K562 (cell line): ENCODE results near the gene GPR179. TPM values are rescaled to one million over a fixed set of nuclear protein-coding genes. Genes with fewer than 3 reads are reported as not detected.

Source experiments
- ATAC-seq: fragments of 200-7000 bp; cut with Tn5 transposase; 3 replicates; pipeline ENCODE4 v1.9.1; 2020; ENCODE audit warnings: moderate library complexity
- BruUV-seq: library from RNA; stranded (reverse); fragments of 400-500 nt; replicated peaks from 2 replicates; lab custom pipeline; 2021; lab: Mats Ljungman, UMichigan
- CTCF ChIA-PET: fragments of 300-600 bp; formaldehyde crosslinking; extraction: SDS; loops from one replicate; lab custom pipeline; 2021; ENCODE audit warnings: low intra/inter-chr PET ratio; lab: Yijun Ruan, JAX
- POLR2A ChIA-PET: fragments of 300-600, 350-650 bp; sonication (Branson Sonifier 250); formaldehyde crosslinking; extraction: SDS; loops from one replicate; lab custom pipeline; 2021; ENCODE audit warnings: antibody characterized with exemption, inconsistent platforms; lab: Yijun Ruan, JAX
- DNase-seq, 4 experiments: peaks; one replicate each; pipeline versions ENCODE4 v3.0.0 to v3.0.0-alpha.2; 2011 to 2018; ENCODE audit warnings: low spot score in 3 of 4, mixed read lengths in 3 of 4; ENCODE audit errors: extremely low read depth in 1 of 4
- FAIRE-seq: peaks from 2 replicates; lab custom pipeline; 2011; peaks lifted over from hg19 to GRCh38; lab: Jason Lieb, UNC
- H2AFZ ChIP-seq: 2 replicates; pipeline ENCODE4 v1.6.0; 2011; ENCODE audit warnings: low read depth, low read length, control low read depth, inconsistent platforms
- H3K27ac ChIP-seq: fragments of 200-600 bp; 3 replicates; pipeline ENCODE4 v1.8.0; 2011; ENCODE audit warnings: low read depth, mild to moderate bottlenecking, control low read depth, inconsistent platforms, low read length, moderate library complexity, mixed read lengths; ENCODE audit errors: extremely low read depth
- H3K27me3 ChIP-seq, 2 experiments: fragments of 300-600 bp in 1 of 2; 2 replicates in 1 of 2; 3 replicates in 1 of 2; pipeline versions ENCODE4 v1.6.0 to v1.8.0; 2011; ENCODE audit warnings: inconsistent platforms in 2 of 2, low read length in 2 of 2, mild to moderate bottlenecking in 1 of 2, mixed read lengths in 1 of 2, moderate library complexity in 1 of 2; ENCODE audit not compliant: control insufficient read depth in 2 of 2, insufficient read depth in 2 of 2
- H3K36me3 ChIP-seq: fragments of 300-600 bp; 3 replicates; pipeline ENCODE4 v1.8.0; 2011; ENCODE audit warnings: mild to moderate bottlenecking, low read length, inconsistent platforms; ENCODE audit not compliant: control insufficient read depth, insufficient read depth
- H3K4me1 ChIP-seq, 2 experiments: fragments of 200-600 bp in 1 of 2; replicated peaks in 1 of 2; 2 replicates in 1 of 2; 3 replicates in 1 of 2; pipeline versions ENCODE4 v1.5.1 to v1.8.0; 2011; ENCODE audit warnings: inconsistent platforms in 2 of 2, low read length in 2 of 2, mild to moderate bottlenecking in 1 of 2, mixed read lengths in 1 of 2, moderate library complexity in 1 of 2; ENCODE audit not compliant: control insufficient read depth in 2 of 2, insufficient read depth in 2 of 2
- H3K4me2 ChIP-seq: 2 replicates; pipeline ENCODE4 v1.6.1; 2011; ENCODE audit warnings: low read length, control low read depth, inconsistent platforms, mixed read lengths; ENCODE audit not compliant: insufficient read depth
- H3K4me3 ChIP-seq: fragments of 200-600 bp; sonication (generic), shearing (Covaris generic); 2 replicates; pipeline ENCODE4 v1.5.1; 2016; ENCODE audit warnings: control low read depth, inconsistent platforms
- H3K79me2 ChIP-seq: fragments of 200-600 bp; 3 replicates; pipeline ENCODE4 v1.8.0; 2011; ENCODE audit warnings: low read length, inconsistent platforms; ENCODE audit not compliant: control insufficient read depth, insufficient read depth
- H3K9ac ChIP-seq, 2 experiments: 2 replicates each; pipeline versions ENCODE4 v1.6.0 to v1.6.1; 2011; ENCODE audit warnings: low read depth in 2 of 2, low read length in 2 of 2, control low read depth in 1 of 2, inconsistent platforms in 1 of 2, mild to moderate bottlenecking in 1 of 2, mixed read lengths in 1 of 2; ENCODE audit not compliant: insufficient read depth in 1 of 2
- H3K9me1 ChIP-seq: one replicate; pipeline ENCODE4 v1.6.0; 2011; ENCODE audit warnings: inconsistent platforms, mild to moderate bottlenecking, low read length, moderate library complexity; ENCODE audit not compliant: control insufficient read depth, insufficient read depth
- H3K9me3 ChIP-seq: replicated peaks from 2 replicates; pipeline ENCODE4 v1.5.1; 2011; ENCODE audit warnings: low read depth, low read length, inconsistent platforms; ENCODE audit not compliant: control insufficient read depth, insufficient read depth
- H4K20me1 ChIP-seq: replicated peaks from 2 replicates; pipeline ENCODE4 v1.6.1; 2011; ENCODE audit warnings: low read length, inconsistent platforms, mixed read lengths; ENCODE audit not compliant: control insufficient read depth, insufficient read depth
- CBFA2T2 ChIP-seq: fragments of 450-650 bp; conservative IDR thresholded peaks from 2 replicates; pipeline ENCODE4 v1.6.1; 2017; ENCODE audit warnings: mild to moderate bottlenecking
- DIDO1 ChIP-seq: fragments of 450-650 bp; IDR thresholded peaks from 2 replicates; pipeline ENCODE4 v1.6.1; 2016; ENCODE audit warnings: low read depth, missing biosample characterization, missing genetic modification characterization
- GABPB2 ChIP-seq: fragments of 250-450 bp; sonication (Bioruptor Pico); conservative IDR thresholded peaks from 2 replicates; pipeline ENCODE4 v1.5.1; 2021; ENCODE audit warnings: mild to moderate bottlenecking
- HNRNPUL1 ChIP-seq: fragments of 200-400 bp; formaldehyde crosslinking; IDR thresholded peaks from 2 replicates; pipeline ENCODE4 v1.6.1; 2017; ENCODE audit warnings: low read length
- JUN ChIP-seq, 2 experiments: sonication (generic) in 1 of 2; formaldehyde crosslinking in 1 of 2; IDR thresholded peaks; 2 replicates each; pipeline versions ENCODE4 v1.6.1 to v1.8.0; 2012 to 2022; ENCODE audit warnings: borderline replicate concordance in 2 of 2, mild to moderate bottlenecking in 2 of 2, improper control_type of control experiment in 1 of 2, low read depth in 1 of 2, low read length in 1 of 2, missing genetic modification reagents in 1 of 2
- NFIC ChIP-seq: fragments of 450-650 bp; IDR thresholded peaks from 2 replicates; pipeline ENCODE4 v1.6.1; 2017; ENCODE audit warnings: mild to moderate bottlenecking, inconsistent platforms
- NUFIP1 ChIP-seq: fragments of 450-650 bp; IDR thresholded peaks from 2 replicates; pipeline ENCODE4 v1.6.1; 2018; ENCODE audit not compliant: partially characterized antibody
- PKNOX1 ChIP-seq: fragments of 450-650 bp; IDR thresholded peaks from 2 replicates; pipeline ENCODE4 v1.6.1; 2016
- RFX7 ChIP-seq: fragments of 250-450 bp; sonication (Bioruptor Pico); IDR thresholded peaks from 2 replicates; pipeline ENCODE4 v1.5.1; 2021; ENCODE audit warnings: mild to moderate bottlenecking
- TCF7L2 ChIP-seq: fragments of 150-350 bp; IDR thresholded peaks from 2 replicates; pipeline ENCODE4 v1.6.1; 2016; ENCODE audit warnings: low read depth, mild to moderate bottlenecking, low read length, moderate library complexity
- ZFP1 ChIP-seq: fragments of 450-650 bp; formaldehyde crosslinking; IDR thresholded peaks from 2 replicates; pipeline ENCODE4 v1.4.0; 2020; ENCODE audit warnings: mild to moderate bottlenecking, mixed read lengths
- ZNF143 ChIP-seq: sonication (generic); formaldehyde crosslinking; IDR thresholded peaks from 2 replicates; pipeline ENCODE4 v1.9.0; 2022; ENCODE audit warnings: mild to moderate bottlenecking, missing genetic modification reagents
- ZNF197 ChIP-seq: fragments of 200-800 bp; sonication (Bioruptor generic); IDR thresholded peaks from 2 replicates; pipeline ENCODE4 v1.6.1; 2016; ENCODE audit warnings: low read depth, missing genetic modification characterization, missing compliant biosample characterization
- WGBS: fragments of 100-300 bp; shearing (Covaris generic); methylation state at CpG from one replicate; pipeline ENCODE4 v1.1.6; 2016; ENCODE audit warnings: low coverage, mixed read lengths; ENCODE audit not compliant: insufficient coverage; ENCODE audit errors: missing lambda C conversion rate; 5-methylcytosine and 5-hydroxymethylcytosine counted together
- in situ Hi-C: fragments of 300-500 bp; cut with MboI; formaldehyde crosslinking; loops from 4 replicates; pipeline ENCODE4 v1.15.0; 2018; ENCODE audit warnings: inconsistent platforms, mixed read lengths
- intact Hi-C: fragments of 100-400 bp; cut with micrococcal nuclease; formaldehyde crosslinking; loops from 2 replicates; pipeline ENCODE4 v1.14.2; 2022
- polyA plus RNA-seq, 8 experiments: library from polyadenylated mRNA; depleted of rRNA in 4 of 8; stranded (reverse) in 5 of 8; unstranded in 3 of 8; fragments of >200 nt; fragmentation: Nextera tagmentation in 2 of 8; fragmentation: Illumina TruSeq in 1 of 8; extraction: Ambion mirVana in 2 of 8; extraction: Trizol in 1 of 8; gene quantifications; 2 replicates each; pipeline versions ENCODE4 v1.2.1 to v1.2.3, GENCODE V29; 2011 to 2014; ENCODE audit warnings: inconsistent platforms in 1 of 8, missing spikeins in 1 of 8
- total RNA-seq, 7 experiments: library from RNA; depleted of rRNA in 6 of 7; stranded (reverse); fragments of >200 nt in 6 of 7; fragmentation: Illumina TruSeq in 2 of 7; extraction: Trizol in 2 of 7; gene quantifications; 2 replicates each; pipeline versions ENCODE4 v1.2.1 to v1.2.3, GENCODE V29; 2011 to 2021; ENCODE audit warnings: low replicate concordance in 1 of 7
- TF ChIP-seq, protein P1 (sequence below): fragments of 250-450 bp; sonication (Bioruptor Pico); IDR thresholded peaks from 2 replicates; pipeline ENCODE4 v1.5.0; 2020; ENCODE audit warnings: mild to moderate bottlenecking
- TF ChIP-seq, protein P2 (sequence below): sonication (generic); formaldehyde crosslinking; IDR thresholded peaks from 2 replicates; pipeline ENCODE4 v1.8.1; 2023; ENCODE audit warnings: mild to moderate bottlenecking, missing genetic modification reagents
- TF ChIP-seq, protein P3 (sequence below): fragments of 250-450 bp; sonication (Bioruptor Pico); IDR thresholded peaks from 2 replicates; pipeline ENCODE4 v1.9.0; 2021; ENCODE audit warnings: mild to moderate bottlenecking, inconsistent platforms

Gene GPR179
- total and polyA plus RNA-seq, 9 of the 15 experiments (the other 6 are each of a cell fraction or from before 2014, with no cell fraction given): not detected

DNA sequence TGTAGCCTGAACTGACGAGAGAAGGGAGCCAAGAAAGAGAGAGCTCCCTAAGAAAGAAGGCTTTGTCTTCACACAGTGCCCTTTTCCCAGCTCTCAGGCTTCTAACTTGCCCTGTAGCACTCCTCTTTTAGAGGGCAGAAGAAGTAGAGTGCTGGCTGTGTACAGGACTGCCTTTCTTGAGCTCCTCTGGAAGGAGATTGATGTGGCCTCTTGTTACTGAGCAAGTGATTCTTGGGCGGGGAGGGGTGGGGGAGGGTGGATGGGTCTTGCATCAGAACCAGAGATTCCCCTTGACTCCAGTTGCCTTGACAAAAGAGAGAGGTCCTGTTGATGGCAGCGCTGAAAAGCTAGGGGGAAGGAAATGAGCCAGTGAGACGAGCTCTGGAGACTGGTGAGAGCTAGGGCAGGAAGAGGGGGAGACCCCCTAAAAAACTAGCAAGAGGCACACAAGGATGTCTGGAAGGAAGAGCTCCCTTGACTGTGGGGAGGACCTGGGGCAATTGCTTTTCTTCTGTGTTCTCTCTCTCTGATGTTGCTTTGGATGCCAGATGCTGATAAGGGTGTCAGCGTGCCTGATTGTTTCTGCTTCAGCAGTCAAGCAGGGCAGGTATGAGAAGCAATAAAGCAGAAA lies 18.4 kb downstream of the GPR179 start:
- Histone ChIP-seq H3K9ac (no peak overlapping the region), H3K4me1 (peaks cover 0 to 10% of the 10 kb centered on the region in 2 experiments; a peak in 2 of 5 replicates), H3K4me2 (no peak overlapping the region), H3K9me1 (peaks cover 6% of the 10 kb centered on the region), H3K27me3 (peaks cover 29 to 33% of the 10 kb centered on the region in 2 experiments; a peak in 4 of 5 replicates), H2AFZ (no peak overlapping the region), H3K27ac (no peak overlapping the region), H3K9me3 (no peaks in the 10 kb centered on the region), H3K36me3 (peaks cover 35% of the 10 kb centered on the region; the same call in 2 of the 3 replicates), H3K79me2 (no peaks in the 10 kb centered on the region), H3K4me3 (no peak overlapping the region), H4K20me1 (peaks cover 6% of the 10 kb centered on the region; the same call in 1 of the 2 replicates)
- WGBS: 20% methylated on average over 3 of the region's 5 CpGs
- FAIRE-seq (no peak), ATAC-seq (peak; percentile 68), DNase-seq (peak in 1 of 4 experiments; percentile 22)
- BruUV-seq: no TSS peak
- in situ Hi-C loops: no loop called here
- POLR2A ChIA-PET: no interaction called here
- CTCF ChIA-PET: no interaction called here
- intact Hi-C loops: no loop called here
- no peak for TF ChIP-seq HNRNPUL1
- TF ChIP-seq, protein P1, sequence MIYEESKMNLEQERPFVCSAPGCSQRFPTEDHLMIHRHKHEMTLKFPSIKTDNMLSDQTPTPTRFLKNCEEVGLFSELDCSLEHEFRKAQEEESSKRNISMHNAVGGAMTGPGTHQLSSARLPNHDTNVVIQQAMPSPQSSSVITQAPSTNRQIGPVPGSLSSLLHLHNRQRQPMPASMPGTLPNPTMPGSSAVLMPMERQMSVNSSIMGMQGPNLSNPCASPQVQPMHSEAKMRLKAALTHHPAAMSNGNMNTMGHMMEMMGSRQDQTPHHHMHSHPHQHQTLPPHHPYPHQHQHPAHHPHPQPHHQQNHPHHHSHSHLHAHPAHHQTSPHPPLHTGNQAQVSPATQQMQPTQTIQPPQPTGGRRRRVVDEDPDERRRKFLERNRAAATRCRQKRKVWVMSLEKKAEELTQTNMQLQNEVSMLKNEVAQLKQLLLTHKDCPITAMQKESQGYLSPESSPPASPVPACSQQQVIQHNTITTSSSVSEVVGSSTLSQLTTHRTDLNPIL: no peak
- TF ChIP-seq NFIC: no peak
- no peak for TF ChIP-seq RFX7 (CRISPR knock-in tag)
- TF ChIP-seq ZNF197 (CRISPR knock-in tag): no peak
- no peak for TF ChIP-seq DIDO1 (tag)
- TF ChIP-seq ZNF143 (CRISPR knock-in tag): no peak
- TF ChIP-seq JUN (IDR thresholded peaks at IDR 0.05; ENCODE audit: borderline replicate concordance, low read depth, low read length): no peak
- TF ChIP-seq JUN (CRISPR knock-in tag; IDR thresholded peaks at IDR 0.05; ENCODE audit: borderline replicate concordance): no peak
- no peak for TF ChIP-seq NUFIP1
- no peak for TF ChIP-seq CBFA2T2
- no peak for TF ChIP-seq ZFP1 (CRISPR knock-in tag)
- TF ChIP-seq, protein P2, sequence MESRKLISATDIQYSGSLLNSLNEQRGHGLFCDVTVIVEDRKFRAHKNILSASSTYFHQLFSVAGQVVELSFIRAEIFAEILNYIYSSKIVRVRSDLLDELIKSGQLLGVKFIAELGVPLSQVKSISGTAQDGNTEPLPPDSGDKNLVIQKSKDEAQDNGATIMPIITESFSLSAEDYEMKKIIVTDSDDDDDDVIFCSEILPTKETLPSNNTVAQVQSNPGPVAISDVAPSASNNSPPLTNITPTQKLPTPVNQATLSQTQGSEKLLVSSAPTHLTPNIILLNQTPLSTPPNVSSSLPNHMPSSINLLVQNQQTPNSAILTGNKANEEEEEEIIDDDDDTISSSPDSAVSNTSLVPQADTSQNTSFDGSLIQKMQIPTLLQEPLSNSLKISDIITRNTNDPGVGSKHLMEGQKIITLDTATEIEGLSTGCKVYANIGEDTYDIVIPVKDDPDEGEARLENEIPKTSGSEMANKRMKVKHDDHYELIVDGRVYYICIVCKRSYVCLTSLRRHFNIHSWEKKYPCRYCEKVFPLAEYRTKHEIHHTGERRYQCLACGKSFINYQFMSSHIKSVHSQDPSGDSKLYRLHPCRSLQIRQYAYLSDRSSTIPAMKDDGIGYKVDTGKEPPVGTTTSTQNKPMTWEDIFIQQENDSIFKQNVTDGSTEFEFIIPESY (CRISPR knock-in tag): no peak
- TF ChIP-seq GABPB2 (CRISPR knock-in tag): no peak
- TF ChIP-seq, protein P3, sequence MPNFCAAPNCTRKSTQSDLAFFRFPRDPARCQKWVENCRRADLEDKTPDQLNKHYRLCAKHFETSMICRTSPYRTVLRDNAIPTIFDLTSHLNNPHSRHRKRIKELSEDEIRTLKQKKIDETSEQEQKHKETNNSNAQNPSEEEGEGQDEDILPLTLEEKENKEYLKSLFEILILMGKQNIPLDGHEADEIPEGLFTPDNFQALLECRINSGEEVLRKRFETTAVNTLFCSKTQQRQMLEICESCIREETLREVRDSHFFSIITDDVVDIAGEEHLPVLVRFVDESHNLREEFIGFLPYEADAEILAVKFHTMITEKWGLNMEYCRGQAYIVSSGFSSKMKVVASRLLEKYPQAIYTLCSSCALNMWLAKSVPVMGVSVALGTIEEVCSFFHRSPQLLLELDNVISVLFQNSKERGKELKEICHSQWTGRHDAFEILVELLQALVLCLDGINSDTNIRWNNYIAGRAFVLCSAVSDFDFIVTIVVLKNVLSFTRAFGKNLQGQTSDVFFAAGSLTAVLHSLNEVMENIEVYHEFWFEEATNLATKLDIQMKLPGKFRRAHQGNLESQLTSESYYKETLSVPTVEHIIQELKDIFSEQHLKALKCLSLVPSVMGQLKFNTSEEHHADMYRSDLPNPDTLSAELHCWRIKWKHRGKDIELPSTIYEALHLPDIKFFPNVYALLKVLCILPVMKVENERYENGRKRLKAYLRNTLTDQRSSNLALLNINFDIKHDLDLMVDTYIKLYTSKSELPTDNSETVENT (CRISPR knock-in tag): no peak
- no peak for TF ChIP-seq TCF7L2
- 0 out of 2 replicates have a peak, but pooled peaks have one; percentile 12 for TF ChIP-seq PKNOX1
